Jurkat, Clone E6-1 (cell line): ENCODE data around the gene IGFBP1. TPM values are rescaled to one million over a fixed set of nuclear protein-coding genes. Genes with fewer than 3 reads are reported as not detected.
A peak's percentile ranks its signal among the peaks of the same experiment; 100 is the strongest.
"Not testable (repeated sequence)": the region's sequence is repeated elsewhere in the genome, so short reads cannot be mapped to it uniquely, and the experiment has no call there.

Source experiments
- DNase-seq: peaks from one replicate; pipeline ENCODE4 v3.0.0-alpha.2; 2011; ENCODE audit warnings: low read depth, low spot score
- H3K4me3 ChIP-seq: 2 replicates; pipeline ENCODE4 v1.5.1; 2011; ENCODE audit warnings: mild to moderate bottlenecking, low read length, control low read depth, moderate library complexity
- polyA plus RNA-seq: library from polyadenylated mRNA; unstranded; fragments of >200 nt; gene quantifications from one replicate; pipeline ENCODE4 v1.2.1, GENCODE V29; 2012; ENCODE audit warnings: missing spikeins; ENCODE audit not compliant: insufficient read length, insufficient read depth

Gene IGFBP1
- polyA plus RNA-seq = not detected

DNA sequence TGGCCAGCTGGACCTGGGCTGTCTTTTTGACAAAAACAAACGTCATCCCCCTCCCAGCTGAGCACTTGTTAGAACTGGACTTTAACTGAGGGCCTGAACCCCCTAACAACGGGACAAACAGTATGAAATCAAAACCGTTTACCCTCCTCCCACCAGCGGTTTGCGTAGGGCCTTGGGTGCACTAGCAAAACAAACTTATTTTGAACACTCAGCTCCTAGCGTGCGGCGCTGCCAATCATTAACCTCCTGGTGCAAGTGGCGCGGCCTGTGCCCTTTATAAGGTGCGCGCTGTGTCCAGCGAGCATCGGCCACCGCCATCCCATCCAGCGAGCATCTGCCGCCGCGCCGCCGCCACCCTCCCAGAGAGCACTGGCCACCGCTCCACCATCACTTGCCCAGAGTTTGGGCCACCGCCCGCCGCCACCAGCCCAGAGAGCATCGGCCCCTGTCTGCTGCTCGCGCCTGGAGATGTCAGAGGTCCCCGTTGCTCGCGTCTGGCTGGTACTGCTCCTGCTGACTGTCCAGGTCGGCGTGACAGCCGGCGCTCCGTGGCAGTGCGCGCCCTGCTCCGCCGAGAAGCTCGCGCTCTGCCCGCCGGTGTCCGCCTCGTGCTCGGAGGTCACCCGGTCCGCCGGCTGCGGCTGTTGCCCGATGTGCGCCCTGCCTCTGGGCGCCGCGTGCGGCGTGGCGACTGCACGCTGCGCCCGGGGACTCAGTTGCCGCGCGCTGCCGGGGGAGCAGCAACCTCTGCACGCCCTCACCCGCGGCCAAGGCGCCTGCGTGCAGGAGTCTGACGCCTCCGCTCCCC is at the start of gene IGFBP1:
TSS of gene IGFBP1 (plus strand) at position 304 of the 808 bp plus-strand sequence. CDS start at position 469, 165 bp downstream.
- H3K4me3 ChIP-seq = no peak within 1 kb of the TSS
- no peak for DNase-seq

DNA sequence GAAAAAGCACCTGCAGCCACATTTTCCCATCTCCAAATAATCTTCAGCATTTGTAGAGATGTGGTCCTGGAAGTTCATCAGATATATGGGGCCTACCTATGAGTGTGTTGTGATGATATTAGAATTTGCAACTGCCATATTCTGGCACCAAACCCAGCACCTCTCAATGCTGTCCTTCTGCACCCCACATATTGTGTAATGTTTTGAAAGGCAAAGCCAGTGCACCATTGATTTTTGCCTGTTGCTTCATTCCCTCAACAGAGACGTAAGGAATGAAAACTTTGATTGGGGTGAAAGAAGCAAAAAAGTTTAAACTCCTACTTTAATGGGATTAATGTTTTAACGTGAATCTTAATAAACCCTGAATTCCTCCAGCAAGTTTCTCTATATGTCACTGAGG is 49.4 kb upstream of the IGFBP1 start:
- not testable (repeated sequence) for H3K4me3 ChIP-seq, DNase-seq

DNA sequence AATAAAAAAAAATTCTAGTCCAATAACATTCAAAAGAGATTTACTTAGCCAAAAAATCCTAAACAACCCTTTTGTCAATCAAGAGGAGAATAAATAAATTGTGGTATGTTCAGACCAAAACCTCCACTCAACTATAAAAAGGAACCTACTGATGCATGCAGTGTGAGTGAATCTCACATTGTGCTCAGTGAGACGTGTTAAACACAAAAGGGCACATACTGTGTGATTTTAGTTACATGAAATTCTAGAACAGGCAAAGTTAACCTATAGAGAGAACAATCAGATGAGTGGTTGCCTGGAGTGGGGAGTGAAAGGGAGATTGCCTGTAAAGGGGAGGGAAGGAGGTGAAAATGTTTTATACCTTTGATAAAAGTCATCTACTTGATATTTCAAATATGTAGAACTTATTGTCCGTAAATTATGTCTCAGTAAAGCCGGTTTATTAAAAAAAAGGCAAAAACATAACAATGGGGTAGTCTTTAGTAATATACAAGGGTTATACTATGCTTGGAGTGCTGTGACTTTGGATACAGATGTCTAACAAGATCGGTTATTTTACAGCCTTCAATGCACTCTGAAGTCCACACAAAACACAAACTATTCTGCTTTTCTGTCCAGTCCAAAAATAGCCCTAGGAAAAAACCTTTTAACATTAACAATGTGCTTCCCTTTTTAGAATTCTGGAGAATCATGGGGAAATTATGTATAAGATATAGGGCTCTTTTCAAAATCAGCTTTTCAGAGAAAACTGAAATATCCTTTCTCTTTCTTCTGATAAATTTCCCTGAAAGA is 46.2 kb upstream of the IGFBP1 start:
- not testable (repeated sequence) for DNase-seq, H3K4me3 ChIP-seq

GRCh38 chr7:45846536-45846935 is 41.8 kb upstream of the IGFBP1 start:
- DNase-seq = not testable (repeated sequence)

DNA sequence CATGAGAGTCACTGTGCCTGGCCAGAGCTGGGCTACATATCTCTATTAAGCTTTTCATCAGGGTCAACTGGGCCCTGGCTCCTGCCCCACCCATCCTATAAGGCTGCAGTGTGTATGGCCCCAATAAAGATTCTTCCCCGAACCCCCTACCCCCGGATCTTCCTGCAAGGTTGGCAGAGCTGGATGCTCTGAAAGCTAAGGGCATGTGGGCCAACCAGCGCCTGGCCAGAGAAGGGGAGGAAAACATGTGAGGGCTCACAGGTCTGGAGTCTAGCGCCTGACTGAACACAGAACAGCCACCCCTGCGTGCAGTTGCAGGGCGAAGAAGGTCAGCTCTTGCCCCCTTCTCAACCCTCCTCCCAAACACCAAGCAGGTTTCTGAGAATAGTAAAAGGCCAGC is 39.6 kb upstream of the IGFBP1 start:
- not testable (repeated sequence) for H3K4me3 ChIP-seq, DNase-seq

More at GRCh38 chr7:45846536-45846935, 41.8 kb upstream of the IGFBP1 start:
- not testable (repeated sequence) for H3K4me3 ChIP-seq

GRCh38 chr7:45852984-45853383 is 35.3 kb upstream of the IGFBP1 start:
- H3K4me3 ChIP-seq, DNase-seq: not testable (repeated sequence)

DNA sequence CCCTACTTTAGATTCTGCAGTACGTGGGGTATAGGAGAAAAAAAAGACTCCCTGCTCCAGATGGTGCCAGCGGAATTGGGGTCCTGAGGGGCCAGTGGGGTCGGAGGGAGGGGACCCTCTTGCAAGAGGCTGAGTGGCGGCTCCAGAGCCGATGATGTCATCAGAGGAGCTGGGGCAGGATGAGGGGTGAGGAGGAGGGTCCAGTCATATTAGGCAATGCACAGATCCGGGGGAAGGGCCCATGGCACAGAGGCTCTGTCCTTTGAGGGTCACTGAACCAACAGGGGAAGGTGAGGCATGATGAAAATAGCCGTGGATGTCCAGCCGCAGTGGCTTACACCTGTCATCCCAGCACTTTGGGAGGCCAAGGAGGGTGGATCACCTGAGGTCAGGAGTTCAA is 34.8 kb upstream of the IGFBP1 start:
- not testable (repeated sequence) for H3K4me3 ChIP-seq, DNase-seq

GRCh38 chr7:45855680-45856079 is 32.6 kb upstream of the IGFBP1 start:
- DNase-seq, H3K4me3 ChIP-seq: not testable (repeated sequence)

- H3K4me3 ChIP-seq, DNase-seq: not testable (repeated sequence)
These were observed 31.4 kb upstream of the IGFBP1 start for GRCh38 chr7:45856888-45857287.

- no peak overlapping the region for H3K4me3 ChIP-seq
- no peak for DNase-seq
These were observed 24.6 kb upstream of the IGFBP1 start for GRCh38 chr7:45863715-45864114.

GRCh38 chr7:45865594-45866410 is 22.5 kb upstream of the IGFBP1 start:
- no peak overlapping the region for H3K4me3 ChIP-seq
- no peak for DNase-seq

GRCh38 chr7:45867471-45867870 is 20.8 kb upstream of the IGFBP1 start:
- DNase-seq = no peak
- no peak overlapping the region for H3K4me3 ChIP-seq

DNA sequence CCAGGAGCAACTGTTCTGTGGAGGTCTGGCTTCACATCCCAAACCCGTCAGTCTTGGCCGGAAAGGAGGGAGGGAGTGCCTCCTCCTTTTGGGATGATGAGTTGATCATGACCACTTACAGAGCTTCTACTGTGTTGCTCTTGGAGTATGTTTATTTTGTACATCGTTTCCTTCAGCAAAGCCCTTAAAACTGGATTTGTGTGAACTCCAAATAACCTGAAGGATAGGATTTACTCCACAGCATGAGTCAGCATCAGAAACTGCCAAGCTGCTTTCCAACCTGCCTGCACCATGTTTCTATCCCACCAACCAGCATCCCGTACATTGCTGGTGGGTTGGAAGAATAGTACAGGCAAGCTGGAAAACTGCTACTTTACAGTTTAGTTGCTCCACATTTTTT is 18.9 kb upstream of the IGFBP1 start:
- H3K4me3 ChIP-seq = no peak overlapping the region
- DNase-seq = no peak

- DNase-seq = peak; percentile 1
These were observed 15.9 kb upstream of the IGFBP1 start for GRCh38 chr7:45872116-45873034.

DNA sequence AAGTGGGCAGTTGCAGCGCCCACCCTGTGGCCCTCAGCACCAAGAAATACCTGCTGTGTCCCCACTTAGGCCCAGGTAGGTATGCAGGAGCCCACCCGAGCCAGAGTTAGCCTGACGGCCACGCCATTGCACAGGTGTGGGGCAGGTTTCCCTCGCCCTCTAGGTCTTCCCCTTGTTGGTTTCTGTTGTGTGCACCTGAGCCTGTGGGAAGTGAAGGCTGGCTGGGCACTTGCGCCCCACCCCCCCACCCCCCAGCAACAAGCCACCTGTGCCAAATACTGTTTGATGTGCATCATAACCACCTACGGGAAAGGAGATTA is 15.3 kb upstream of the IGFBP1 start, which contains the start of gene CCDC201:
TSS of gene CCDC201 (minus strand) at position 48 of the 320 bp plus-strand sequence. CDS start 75 bp downstream, outside the sequence.
- no peak within 1 kb of the TSS for H3K4me3 ChIP-seq
- no peak for DNase-seq

More at GRCh38 chr7:45872116-45873034, 15.9 kb upstream of the IGFBP1 start:
- no peak overlapping the region for H3K4me3 ChIP-seq

- DNase-seq = no peak
- H3K4me3 ChIP-seq = no peak overlapping the region
These were observed 14.9 kb upstream of the IGFBP1 start for GRCh38 chr7:45873355-45873754.

GRCh38 chr7:45874408-45875131 is 13.7 kb upstream of the IGFBP1 start:
- DNase-seq = no peak

GRCh38 chr7:45876519-45876918 is 11.8 kb upstream of the IGFBP1 start:
- DNase-seq = no peak
- no peak overlapping the region for H3K4me3 ChIP-seq

More at GRCh38 chr7:45874408-45875131, 13.7 kb upstream of the IGFBP1 start:
- no peak overlapping the region for H3K4me3 ChIP-seq
